NCI-H510A (cell line): ENCODE results near the gene DGKA.
"Not testable (repeated sequence)": the region's sequence is repeated elsewhere in the genome, so short reads cannot be mapped to it uniquely, and the experiment has no call there.

Experiments used
- DNase-seq: peaks from one replicate; lab custom pipeline; 2025; lab: John Stamatoyannopoulos, UW

The DGKA gene

DNA sequence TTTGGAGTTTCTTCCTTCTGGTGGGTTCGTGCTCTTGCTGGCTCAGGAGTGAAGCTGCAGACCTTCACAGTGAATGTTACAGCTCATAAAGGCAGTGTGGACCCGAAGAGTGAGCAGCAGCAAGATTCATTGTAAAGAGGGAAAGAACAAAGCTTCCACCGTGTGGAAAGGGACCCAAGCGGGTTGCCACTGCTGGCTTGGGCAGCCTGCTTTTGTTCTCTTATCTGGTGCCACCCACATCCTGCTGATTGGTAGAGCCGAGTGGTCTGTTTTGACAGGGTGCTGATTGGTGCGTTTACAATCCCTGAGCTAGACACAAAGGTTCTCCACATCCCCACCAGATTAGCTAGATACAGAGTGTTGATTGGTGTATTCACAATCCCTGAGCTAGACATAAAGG lies 68.6 kb downstream of the DGKA start:
- not testable (repeated sequence) for DNase-seq

DNA sequence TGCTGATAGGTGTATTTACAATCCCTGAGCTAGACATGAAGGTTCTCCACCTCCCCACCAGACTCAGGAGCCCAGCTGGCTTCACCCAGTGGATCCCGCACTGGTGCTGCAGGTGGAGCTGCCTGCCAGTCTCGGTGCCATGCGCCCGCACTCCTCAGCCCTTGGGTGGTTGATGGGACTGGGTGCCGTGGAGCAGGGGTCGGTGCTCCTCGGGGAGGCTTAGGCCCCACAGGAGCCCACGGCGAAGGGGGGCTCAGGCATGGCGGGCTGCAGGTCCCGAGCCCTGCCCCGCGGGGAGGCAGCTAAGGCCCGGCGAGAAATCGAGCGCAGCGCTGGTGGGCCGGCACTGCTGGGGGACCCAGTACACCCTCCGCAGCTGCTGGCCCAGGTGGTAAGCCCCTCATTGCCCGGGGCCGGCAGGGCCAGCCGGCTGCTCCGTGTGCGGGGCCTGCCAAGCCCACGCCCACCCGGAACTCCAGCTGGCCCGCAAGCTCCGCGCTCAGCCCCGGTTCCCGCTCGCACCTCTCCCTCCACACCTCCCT lies 69.1 kb downstream of the DGKA start:
- DNase-seq: not testable (repeated sequence)

DNA sequence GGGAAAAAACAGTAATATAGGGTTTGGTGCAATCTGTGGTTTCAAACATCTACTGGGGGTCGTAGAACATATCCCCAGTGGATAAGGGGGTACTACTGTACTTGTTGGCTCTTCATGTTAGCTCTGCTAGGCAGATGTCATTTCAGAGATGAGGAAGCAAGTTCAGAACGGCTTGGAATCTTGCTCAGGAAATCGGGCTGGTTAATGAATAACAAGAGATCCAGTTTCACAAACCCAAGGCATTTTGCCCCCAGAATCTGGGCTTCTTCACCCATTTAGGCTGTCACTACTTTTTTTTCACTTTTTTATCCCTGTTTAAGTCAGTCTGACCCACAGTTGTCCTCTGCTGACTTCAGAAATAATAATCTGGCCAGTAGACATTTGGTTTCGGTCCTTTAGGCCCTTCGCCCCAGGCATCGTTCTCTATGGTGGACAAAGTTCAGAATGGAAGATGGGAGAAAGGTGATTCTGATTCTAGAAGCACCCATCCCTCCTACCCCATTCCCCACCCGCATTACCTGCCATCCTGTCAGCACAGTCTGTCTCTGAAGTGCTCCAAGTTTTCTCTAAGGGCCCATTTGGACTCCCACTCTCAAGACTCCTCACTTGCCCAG lies 70.6 kb downstream of the DGKA start:
- no peak for DNase-seq

DNA sequence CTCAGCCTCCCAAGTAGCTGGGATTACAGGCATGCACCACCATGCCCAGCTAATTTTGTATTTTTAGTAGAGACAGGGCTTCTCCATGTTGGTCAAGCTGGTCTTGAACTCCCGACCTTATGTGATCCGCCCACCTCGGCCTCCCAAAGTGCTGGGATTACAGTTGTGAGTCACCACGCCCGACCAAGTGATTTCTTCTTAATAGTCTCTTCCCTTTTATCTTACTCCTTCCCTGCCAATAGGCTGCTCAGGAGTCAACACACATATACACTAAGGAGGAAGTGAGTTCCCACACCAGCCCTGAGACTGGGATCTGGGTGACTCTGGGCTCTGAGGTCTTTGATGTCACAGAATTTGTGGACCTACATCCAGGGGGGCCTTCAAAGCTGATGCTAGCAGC lies 72.4 kb downstream of the DGKA start:
- not testable (repeated sequence) for DNase-seq
